ENCODE results near the gene CCNY.

The CCNY gene

DNA sequence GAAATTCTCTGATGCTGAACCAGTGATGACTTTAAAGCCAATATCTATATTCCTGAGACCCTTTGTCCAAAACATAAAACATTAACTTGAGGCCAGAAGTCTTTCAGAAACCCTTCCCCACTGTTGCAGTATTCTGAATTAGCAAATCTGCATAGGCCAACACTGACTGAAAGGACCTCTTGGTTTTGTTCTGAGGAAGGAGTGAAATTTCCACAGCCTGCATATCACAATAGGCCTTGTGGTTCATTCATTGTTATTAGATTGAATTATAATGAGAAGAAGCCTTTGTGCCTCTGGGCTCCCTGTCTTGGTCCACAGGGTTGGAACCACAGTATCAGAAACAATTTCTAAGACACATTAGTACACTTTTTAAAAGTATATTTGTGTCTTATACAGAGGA, 90.3 kb downstream of the CCNY start:
- no peak for DNase-seq (ENCODE audit: low read depth in 2 of 2)

DNA sequence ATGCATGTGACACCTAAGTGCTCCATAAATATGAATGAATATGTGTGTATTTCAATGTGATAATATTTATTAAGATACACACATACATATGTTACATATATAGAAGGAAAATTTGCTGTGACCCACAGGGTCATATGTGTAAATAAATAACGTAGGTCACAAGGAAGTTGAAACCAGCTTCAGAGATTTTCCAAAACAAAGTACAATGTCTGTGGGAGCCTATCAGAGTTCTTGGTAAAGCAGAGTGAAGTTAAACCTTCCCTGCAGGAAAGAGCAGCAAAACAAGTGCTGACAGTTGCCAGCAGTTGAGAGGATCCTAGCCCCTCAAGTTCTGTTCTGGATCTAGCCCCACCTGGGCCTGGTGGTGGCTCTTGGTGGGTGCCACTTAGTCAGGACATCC, 91.2 kb downstream of the CCNY start:
- no peak for DNase-seq (ENCODE audit: low read depth in 2 of 2)

DNA sequence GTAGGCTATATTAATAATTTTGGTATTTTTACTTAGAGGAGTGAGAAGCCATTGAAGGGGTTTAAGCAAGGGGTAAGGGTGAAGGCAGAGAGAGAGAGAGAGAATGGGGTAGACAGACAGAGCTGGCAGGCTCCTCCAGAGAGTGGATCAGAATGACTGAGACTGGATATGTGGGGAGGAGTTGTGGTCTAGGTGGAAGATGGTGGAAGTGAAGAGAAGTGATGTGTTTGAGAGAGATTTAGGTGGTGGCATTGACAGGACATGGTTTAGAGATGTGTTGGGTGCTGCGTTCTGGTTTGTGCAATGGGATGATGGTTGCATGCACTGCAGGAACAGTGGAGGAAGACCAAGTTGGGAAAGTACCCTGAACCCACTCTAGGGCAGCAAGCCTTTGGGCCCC, 92.2 kb downstream of the CCNY start:
- no peak for DNase-seq (ENCODE audit: low read depth in 2 of 2)

DNA sequence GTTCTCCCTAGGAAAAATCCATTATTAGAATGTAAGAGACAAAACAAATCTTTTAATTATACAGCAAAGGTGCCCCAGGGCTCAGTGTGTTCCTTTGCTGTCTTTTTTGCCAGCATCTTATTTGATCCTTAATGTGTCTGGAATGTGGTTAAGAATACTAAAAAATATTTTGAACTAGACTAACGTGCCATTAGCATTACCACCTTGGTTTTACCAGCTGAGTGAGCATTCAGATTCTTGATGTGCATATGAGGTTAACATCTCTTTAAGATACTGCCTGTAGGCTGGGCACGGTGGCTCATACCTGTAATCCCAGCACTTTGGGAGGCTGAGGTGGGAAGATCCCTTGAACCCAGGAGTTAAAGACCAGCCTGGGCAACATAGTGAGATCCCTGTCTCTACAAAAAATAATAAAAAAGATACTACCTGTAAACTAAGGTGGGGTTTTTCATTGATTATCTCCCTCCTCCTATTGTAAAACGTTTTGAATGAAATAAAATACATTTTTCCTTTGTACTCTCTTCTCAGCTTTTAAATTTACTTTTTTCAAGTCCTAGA, 96.6 kb downstream of the CCNY start:
- no peak for DNase-seq (ENCODE audit: low read depth in 2 of 2)

DNA sequence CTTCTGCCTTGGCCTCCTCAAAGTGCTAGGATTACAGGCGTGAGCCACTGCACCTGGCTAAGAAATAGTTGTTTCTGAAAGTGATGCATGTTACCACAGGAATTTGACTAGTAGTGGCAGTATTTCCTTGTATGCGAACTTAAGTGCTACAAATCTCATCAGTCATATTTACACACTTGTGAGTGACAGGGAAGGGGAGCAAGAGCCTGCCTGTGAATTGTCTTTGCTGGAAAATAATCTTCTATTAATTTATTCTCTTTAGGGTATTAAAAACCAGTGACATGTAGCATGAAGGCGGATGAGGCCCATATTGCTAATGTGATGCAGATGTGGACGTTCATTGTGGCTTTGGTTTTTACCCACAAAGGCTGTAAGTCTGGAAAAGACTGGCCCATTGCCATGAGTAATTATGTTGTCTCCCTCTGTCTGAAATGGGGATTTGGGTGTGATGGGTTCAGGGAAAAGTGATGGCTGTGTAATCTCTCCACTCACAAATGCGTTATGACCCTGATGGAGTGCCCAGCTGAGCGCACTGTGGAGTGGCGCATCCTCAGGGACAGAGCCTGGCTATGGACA, 97.6 kb downstream of the CCNY start:
- no peak for DNase-seq (ENCODE audit: low read depth in 2 of 2)

DNA sequence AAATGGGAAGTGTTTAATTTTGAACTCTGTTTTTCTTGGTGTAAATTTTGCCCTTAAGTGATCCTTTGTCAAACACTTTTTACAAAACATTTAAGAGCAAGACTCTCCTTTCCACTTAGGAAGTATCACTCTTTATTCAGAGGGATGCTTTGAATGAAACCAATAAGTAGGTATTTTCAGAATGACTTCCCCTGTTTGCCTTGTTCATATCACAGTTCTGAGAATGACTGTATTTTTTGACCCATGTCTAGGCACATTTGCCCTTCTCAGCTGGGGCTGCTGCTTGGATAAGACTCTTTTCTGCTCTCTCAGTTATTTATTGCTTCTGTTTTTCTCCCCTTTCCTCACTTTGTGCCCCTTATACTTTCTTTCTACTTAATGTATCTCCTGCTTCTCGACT, 98.2 kb downstream of the CCNY start:
- DNase-seq (ENCODE audit: low read depth in 2 of 2): no peak

DNA sequence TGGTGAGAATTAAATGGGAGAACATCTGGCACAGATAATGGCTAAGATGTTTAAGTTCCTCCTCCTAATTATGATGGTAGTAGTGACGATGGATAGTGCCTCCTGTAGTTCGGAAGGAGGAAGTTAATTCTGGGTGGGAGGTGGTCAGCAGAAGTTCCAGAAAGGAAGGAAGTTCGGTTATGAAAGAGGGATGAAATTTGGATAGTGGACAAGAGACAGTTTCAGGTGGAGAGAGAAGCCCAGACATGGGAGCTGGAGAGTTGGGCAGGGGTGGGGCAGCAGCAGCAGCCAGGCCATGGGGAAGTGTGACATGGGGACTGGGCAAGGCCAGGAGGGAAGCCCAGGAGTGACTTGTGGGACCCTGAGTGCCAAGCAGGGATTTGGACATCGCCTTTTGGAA, 99.5 kb downstream of the CCNY start:
- no peak for DNase-seq (ENCODE audit: low read depth in 2 of 2)

DNA sequence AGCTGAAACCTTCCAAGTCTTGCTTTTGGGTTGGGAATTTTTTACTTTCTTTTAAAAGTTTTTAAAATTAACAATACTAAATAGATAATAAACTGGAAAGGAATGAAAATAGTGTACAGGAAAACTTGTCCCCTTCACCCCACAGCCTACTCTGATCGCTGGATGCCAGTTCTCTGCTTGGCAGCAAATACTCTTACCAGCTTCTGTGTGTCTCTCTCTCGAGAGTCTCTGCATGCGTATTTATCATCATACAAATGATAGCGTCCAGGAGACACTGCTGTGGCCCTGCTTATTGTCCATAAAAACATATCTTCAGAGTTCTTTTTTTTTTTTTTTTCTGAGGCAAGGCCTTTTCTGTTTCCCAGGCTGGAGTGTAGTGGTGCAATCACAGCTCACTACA, 101.5 kb downstream of the CCNY start:
- DNase-seq (ENCODE audit: low read depth in 2 of 2): no peak

DNA sequence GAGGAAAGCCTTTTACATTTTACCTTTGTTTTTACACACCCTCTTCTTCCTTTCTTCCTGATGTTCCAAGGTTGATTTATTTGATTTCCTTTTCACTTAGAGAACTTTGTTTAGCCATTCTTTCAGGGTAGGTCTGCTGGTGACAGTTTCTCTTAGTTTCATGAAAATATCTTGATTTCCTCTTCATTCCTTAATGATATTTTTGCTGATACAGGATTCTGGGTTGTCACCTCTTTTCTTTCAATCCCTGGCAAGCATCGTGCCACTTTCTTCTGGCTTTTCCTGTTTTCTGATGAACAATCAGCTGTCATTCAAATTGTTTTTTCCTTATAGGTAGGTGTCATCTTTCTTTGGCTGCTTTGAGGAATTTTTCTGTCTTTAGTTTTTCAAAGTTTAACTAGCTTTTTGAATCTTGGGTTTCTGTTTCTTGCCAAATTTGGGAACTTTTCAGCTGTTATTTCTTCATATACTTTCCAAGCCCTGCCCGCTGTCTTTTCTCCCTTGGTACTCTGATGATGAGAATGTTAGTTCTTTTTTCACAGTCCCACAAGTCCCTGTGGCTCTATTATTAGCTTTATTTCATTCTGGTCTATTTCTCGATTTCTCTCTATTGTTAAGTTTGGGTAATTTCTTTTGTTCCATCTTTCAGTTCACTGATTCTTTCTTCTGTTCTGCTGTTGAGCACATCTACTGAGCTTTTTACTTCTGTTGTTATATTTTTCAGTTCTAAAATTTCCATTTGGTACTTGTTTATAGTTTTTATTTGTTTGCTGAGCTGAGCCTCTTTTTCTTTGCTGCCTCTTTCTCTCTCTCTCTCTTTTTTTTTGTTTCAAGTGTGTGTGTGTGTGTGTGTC, 102.6 kb downstream of the CCNY start:
- no peak for DNase-seq (ENCODE audit: low read depth in 2 of 2)

DNA sequence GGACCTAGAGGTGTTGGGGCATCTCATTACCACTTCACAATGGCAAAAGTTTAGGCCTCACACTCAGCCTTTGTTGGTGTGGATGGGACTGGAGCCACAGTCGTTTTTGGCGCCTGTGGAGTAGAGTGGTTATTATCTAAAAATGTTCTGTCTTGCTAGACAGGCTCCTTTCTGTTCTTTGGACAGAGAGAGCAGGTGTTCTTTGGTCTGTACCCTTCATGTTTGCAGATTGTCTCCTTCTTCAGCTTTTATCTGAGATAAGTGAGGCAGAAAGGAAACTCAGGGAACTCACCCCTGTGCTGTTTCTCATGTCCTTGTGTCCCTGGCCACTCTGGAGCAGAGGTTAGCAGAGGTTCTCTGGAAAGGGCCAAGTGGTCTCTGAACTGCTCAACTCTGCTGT, 103.7 kb downstream of the CCNY start:
- DNase-seq (ENCODE audit: low read depth in 2 of 2): no peak

DNA sequence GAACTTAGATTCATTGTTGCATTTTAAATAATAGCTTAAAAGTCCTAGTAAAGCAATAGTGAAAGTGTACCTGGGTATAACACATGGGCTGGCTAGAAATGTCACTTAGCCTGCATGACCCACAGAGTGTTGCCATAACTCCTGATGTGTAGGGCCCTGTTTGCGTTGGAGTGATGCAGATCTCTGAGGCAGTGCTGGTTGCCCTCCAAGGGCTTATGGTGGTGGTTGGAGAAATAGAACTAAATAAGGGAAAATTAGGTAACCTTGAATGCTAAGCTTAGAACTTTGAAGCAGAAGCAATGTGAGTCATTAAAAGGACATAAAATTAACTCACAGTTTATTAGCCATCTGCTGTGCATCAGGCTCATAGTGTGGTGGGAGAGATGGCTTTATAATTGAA, 105.7 kb downstream of the CCNY start:
- DNase-seq (ENCODE audit: low read depth in 2 of 2): no peak

DNA sequence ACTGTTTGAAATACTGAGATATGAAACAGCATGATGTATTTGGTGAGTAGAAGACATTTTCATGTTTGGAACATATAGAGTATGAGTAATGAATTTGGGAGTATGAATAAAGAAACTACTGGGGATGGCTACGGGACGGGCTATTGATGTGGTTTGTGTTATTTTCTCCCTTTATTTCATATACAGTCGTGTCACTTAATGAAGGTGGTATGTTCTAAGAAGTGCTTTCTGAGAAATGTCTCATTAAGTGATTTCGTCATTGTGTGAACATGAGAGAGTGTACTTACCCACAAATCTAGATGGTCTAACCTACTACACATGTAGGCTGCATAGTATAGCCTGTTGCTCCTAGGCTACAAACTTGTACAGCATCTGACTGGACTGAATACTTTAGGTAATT, 106.3 kb downstream of the CCNY start:
- DNase-seq (ENCODE audit: low read depth in 2 of 2): no peak

DNA sequence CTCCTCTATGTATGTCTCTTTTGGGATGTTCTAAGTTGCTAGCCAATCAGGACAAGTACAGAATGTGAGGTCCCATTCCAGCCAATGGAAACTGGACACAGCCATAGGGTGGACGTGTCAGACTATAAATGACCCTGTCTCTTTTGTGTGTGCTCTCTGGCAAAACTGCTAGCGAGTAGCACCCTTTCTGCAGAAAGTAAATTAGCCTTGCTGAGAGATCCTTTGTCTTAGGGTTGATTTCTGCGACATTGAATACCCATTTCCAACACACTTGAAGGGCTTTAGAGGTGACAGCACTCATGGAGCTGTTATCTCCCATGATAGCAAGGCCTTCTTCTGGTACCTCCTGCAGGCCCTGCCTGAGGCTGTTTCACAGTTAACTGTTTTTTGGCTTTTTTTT, 107.5 kb downstream of the CCNY start:
- DNase-seq (ENCODE audit: low read depth in 2 of 2): no peak

DNA sequence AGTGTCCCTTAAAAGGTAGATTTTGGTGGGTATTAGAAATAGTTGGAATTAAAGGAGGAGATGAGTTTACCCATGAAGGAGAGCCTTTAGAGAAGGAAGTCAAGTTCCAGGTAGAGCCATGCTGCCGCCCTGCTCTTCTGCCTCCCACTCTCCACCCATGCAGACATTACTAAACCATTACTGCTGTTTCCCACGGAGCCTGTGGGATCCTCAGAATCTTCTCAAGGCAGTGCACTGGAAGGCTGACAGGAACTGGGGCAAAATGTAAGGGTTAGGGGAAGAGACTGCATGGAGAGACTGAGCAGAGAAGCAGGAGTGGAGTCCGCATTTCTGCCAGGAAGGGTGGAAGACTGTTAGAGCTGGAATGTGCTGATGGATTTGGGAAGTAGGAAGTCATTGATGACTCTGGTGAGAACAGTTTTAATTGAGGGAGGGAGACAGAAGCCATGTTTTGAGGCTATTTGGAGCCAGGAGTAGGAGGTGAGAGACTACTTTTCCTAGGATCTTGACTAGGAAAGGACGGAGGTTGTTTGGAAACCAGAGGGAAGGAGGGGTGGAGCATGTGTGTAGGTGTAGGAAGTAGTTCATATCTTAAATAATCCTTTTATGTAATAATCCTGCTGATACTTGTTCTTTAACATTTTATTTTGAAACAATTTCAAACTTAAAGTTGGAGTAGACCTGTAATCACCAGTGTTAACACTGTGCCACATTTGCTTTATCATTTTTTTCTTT, 109.0 kb downstream of the CCNY start:
- DNase-seq (ENCODE audit: low read depth in 2 of 2): no peak

DNA sequence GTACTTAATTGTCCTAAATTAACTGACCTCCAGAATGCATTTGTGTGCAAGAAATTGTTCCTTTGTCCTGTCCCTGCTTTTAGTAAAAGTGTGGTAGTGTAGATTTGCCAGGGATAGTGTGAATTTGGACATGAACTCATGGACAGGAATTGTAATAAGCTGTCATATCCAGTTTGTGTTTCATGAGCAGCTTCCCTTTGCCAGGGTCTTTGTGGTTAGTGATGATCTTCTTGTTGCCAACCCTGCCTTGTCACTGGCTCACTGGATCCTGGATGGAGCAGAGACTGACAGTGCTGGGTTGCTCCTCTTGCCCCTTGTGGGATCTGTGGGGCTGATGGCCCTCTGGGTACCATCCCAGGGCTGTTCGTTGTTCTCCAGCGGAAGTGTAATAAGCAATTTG, 110.1 kb downstream of the CCNY start:
- no peak for DNase-seq (ENCODE audit: low read depth in 2 of 2)

DNA sequence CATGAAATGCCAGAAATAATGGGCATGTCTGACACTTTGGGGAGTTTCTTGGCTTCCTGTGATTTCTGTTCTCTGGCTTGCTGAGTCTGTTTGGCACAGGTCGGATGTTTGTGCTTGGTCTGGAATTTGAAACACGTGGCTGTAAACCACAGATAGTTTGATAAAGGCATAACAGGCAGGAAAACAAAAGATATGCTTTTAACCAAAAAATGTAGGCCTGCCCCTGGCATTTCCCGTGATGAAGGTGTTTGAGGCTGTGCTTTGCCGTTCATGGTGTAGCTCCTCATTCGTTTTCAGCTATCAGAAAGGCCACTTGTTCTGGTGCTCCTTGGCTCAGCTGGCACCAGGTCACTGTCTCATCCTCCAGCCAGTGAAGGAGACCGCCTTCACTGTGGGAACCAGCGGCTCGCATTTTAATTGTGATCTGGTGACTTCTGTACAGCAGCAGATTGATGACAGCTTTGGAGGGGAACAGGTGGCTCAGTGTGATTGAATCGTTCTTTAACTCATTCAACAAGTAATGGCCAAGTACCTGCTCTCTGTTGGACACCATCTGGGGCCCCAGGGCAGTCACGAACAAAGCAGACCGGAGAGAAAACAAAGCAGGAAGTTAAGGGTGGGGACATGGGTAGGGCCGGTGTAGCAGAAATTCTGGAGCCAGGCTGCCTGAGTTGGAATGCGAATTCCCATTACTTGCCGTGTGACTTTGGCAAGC, 111.5 kb downstream of the CCNY start:
- DNase-seq (ENCODE audit: low read depth in 2 of 2): no peak

DNA sequence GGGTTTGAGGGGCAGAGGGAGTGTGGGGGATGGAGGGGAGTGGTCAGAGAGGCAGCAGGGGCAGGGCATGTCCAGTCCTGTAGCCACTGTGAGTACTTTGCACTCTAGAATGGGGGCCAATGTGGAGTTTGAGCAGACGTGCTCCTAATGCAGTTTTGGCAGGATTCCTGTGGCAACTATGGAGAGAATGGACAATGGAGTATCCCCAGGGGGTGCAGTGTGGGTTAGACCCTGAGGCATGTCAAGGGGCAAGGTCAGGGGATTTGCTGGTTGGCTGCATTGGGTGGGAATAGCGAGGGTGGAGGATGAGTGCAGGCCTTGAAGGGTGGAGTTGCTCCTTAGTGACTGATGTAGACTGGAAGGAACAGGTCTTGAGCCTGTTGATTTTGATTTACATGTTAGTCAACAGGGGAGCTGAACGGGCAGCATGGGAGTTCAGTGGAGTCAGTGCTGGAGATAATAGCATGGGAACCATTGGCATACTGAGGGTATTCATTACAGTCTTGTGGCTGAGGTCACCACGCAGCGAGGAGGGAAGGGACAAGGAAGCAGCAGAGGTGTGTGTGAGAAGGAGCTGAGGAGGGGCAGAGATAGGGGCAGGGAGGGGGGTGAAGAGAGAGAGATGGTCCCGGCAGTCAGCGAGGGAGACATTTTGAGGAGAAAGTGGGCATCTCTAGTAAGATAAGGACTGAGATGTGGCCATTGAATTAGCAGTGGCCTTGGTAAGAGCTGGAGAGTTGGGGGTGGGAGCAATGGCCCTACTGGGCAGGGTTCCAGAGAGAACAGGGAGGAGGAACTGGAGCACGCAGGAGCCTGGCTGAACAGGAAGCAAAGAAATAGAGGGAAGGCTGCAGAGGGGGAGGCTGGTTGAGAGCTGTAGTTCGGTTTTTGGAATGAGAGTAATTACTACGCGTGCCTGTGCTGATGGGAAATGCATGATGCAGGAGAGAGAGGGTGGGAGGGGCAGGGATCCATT, 112.7 kb downstream of the CCNY start:
- DNase-seq (ENCODE audit: low read depth in 2 of 2): no peak

DNA sequence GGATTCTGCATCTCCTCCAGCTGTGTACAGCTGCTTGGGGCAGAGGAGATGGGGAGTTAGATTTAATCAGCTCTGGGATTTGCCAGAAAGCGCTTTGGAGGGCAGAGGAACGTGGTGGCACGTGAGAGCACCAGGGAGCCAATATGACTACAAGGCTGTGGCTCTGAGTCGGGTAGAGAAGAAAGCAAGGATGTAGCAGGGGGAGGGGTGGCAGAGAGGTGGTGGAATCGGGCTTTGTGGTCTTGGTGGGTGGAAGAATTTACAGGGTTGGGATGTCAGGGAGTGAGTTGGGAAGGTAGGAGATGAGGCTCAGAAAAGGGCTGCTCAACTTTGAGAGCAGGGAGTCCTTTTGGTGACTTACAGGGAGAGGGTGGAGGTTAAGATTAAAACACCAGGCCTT, 113.6 kb downstream of the CCNY start:
- no peak for DNase-seq (ENCODE audit: low read depth in 2 of 2)

DNA sequence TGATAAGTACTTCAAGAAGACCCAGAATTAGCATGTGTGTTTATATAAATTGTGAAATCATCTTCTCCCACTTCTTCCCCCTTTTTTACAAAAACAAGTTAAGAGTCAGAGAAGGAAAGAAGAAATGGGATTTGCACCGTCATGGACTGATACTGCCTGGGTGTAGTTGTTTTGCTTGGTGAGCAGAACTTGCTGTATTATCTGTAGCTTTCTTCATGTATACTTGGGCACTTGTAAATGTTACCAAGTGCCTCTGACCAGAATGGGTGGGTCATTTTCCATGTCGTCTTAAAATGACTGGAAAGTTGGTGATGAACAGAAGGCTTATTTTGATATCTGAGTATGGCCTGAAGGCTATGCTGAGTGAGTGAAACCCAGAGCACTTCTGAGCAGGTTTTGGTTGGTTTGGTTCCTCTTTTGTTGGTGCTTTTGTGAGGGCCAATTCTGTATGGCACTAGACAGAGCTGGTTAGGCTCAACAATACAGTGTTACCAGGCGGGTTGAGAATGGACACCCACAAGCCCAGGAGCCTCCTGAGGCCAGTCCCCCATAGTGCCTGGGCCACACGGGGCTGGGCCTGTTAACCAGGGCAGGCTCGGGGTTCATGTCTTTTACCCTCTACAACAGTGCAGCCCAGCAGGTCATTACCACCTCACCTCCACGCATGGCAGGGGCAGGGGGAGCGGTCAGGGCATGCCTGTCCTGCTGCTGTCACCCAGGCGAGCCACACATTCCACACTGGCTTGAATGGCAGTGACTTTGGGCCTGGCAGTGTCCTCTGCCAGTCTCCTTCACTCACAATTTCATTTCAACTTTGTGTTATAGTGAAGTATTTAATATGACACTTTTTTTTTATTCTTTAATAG, 115.1 kb downstream of the CCNY start:
- no peak for DNase-seq (ENCODE audit: low read depth in 2 of 2)

DNA sequence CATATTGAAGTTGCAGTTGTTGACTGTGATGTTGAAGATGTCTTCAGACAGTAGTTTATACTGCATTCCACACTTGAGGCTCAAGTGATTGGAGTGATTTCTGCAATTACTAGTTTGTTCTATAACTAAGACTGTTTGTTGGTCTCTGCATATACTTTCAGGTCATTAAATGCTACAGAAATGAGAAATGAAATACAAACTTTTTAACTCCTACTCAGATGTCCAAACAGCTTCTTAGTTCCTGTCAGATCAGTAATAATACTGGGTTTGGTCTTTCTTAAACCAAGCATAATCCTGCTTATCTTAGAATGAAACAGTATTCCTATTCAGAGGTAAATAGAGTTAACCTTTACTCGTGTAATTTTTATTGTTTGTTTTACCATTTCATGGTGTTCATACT, 115.9 kb downstream of the CCNY start:
- no peak for DNase-seq (ENCODE audit: low read depth in 2 of 2)

Data from stimulated activated CD8-positive, alpha-beta memory T cell treated with anti-CD3 and anti-CD28 coated beads, Interleukin-2, amount 100 ng/mL, for 1 hour (primary cell).